Adipocyte (in vitro differentiated cells): Measurements from ENCODE around the gene SUMO3.
A peak's percentile ranks its signal among the peaks of the same experiment; 100 is the strongest.

Source experiments
- DNase-seq: peaks from one replicate; pipeline ENCODE4 v3.0.0-alpha.2; 2015; ENCODE audit warnings: low read depth
- H3K27me3 ChIP-seq: replicated peaks from 2 replicates; pipeline ENCODE4 v1.7.0; 2013; ENCODE audit warnings: mild to moderate bottlenecking, low read length, moderate library complexity; ENCODE audit not compliant: control insufficient read depth, insufficient read depth
- H3K36me3 ChIP-seq: 2 replicates; pipeline ENCODE4 v1.7.0; 2013; ENCODE audit warnings: low read length, mild to moderate bottlenecking, moderate library complexity; ENCODE audit not compliant: control insufficient read depth, insufficient read depth, severe bottlenecking
- H3K4me1 ChIP-seq: 2 replicates; pipeline ENCODE4 v1.7.0; 2013; ENCODE audit warnings: mild to moderate bottlenecking, low read length, moderate library complexity; ENCODE audit not compliant: control insufficient read depth, insufficient read depth
- H3K4me3 ChIP-seq: 2 replicates; pipeline ENCODE4 v1.7.0; 2013; ENCODE audit warnings: mild to moderate bottlenecking, low read length, moderate library complexity
- H3K9ac ChIP-seq: 2 replicates; pipeline ENCODE4 v1.7.0; 2013; ENCODE audit warnings: mild to moderate bottlenecking, low read length, moderate library complexity
- H3K9me3 ChIP-seq: 2 replicates; pipeline ENCODE4 v1.7.0; 2013; ENCODE audit warnings: mild to moderate bottlenecking, low read length, moderate library complexity; ENCODE audit not compliant: control insufficient read depth

Gene SUMO3

DNA sequence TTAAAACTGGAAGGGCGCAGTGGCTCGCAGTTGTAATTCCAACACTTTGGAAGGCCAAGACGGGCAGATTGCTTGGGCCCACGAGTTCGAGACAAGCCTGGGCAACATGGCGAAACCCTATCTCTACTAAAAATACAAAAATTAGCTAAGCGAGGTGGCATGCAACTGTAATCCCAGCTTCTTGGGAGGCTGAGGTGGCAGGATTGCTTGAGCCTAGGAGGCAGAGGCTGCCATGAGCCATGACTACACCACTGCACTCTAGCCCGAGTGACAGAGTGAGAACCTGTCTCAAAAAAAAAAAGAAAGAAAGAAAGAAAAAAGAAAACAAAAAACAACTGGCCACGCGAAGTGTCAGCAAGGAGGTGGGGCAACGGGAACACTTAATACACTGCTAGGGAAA lies 22.5 kb downstream of the SUMO3 start:
- Histone ChIP-seq H3K9ac (no peak overlapping the region), H3K4me3 (no peak overlapping the region), H3K4me1 (peaks cover 46% of the 10 kb centered on the region), H3K9me3 (no peaks in the 10 kb centered on the region), H3K36me3 (peaks cover 16% of the 10 kb centered on the region), H3K27me3 (no peaks in the 10 kb centered on the region)
- no peak for DNase-seq

DNA sequence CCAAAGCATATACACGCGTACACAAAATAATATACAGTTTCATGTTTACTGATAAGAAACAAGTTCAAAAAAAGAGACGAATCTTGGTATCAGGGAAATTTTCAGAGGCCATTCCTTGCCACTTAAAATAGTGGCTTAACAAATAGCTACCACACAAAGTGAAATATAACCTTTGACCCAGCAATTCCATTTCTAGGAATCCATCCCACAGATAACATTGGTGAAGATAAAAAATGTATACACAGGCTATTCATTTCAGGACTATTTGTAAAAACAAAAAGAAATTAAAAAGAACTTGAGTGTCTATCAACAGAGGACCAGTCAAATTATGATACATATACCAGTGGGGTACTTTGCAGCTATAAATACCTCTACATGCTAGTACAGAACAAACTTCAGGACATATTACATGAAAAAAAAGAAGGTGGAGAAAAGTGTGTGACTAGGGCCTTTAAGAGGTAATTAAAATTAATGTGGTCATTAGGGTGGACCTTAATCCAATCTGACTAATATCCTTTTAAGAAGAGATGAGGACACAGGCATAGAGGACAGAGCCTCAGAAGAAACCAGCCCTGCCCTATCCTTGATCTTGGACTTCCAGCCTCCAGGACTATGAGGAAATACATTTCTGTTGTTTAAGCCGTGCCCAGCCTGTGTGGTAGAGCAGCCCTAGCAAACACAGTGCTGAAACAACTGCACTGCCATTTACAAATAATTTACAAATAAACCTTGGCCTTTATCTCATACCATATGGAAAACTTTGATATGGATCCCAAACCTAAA lies 24.1 kb downstream of the SUMO3 start:
- Histone ChIP-seq H3K27me3 (no peaks in the 10 kb centered on the region), H3K9ac (peak overlapping the region; percentile 8), H3K4me1 (peaks cover 45% of the 10 kb centered on the region), H3K4me3 (no peak overlapping the region), H3K9me3 (no peaks in the 10 kb centered on the region), H3K36me3 (peaks cover 17% of the 10 kb centered on the region)
- no peak for DNase-seq

DNA sequence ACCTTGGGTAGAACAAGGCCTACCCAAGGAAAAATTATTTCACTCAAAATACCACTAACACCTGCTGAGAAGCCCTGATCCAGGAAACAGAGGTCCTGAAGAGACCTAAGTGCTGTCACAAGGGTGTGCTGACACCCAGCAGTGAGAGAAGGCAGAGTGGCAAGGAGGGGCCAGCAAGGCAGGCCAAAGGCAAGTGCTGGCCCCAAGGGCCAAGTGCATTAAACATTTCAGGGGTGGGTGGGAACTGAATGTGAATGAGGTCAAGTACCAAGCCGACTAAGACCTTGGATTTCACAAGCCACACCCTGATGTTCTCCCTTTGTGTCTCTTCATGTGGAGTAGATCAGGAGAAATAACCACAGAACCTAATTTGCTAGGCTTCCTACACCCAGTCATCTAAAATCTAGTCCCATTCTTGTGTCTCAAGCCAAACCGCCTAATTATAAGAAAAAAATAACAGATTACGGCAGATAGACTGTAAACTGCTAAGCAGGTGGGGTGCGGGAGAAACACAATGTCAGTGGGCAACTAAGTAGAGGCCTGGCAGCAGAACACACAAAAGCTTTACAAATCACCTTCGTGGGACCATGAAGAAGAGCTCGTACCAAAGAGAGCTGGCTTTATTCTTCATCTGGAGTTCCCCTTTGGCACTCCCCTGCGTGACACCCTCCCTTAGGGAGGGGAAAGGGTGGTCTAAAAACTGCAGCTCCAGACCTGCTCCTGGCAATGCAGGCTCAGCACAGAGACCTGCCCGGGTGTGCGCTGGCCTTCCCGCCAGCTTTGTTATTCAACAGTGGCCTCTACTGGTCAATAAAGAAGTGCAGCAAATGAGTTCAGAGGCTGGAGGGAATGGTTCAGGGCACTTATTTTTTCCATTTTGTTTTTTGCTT lies 24.9 kb downstream of the SUMO3 start:
- Histone ChIP-seq H3K4me3 (no peak overlapping the region), H3K9me3 (no peaks in the 10 kb centered on the region), H3K36me3 (peaks cover 11% of the 10 kb centered on the region), H3K27me3 (no peaks in the 10 kb centered on the region), H3K4me1 (peaks cover 45% of the 10 kb centered on the region), H3K9ac (peak overlapping the region; percentile 60)
- DNase-seq: peak; percentile 80

DNA sequence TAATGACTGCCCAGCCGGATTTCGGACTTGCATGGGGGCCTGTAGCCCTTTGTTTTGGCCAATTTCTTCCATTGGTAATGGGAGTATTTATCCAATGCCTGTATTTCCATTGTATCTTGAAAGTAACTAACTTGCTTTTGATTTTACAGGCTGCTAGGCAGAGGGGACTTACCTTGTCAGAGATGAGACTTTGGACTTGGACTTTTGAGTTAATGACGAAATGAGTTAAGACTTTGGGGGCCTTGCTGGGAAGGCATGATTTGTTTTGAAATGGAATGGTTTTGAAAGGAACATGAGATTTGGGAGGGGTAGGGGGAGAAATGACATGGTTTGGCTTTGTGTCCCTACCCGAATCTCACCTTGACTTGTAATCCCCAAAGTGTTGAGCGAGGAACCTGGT lies 25.9 kb downstream of the SUMO3 start:
- no peaks in the 10 kb centered on the region for H3K9me3 ChIP-seq
- no peak overlapping the region for H3K4me3 ChIP-seq
- peaks cover 45% of the 10 kb centered on the region for H3K4me1 ChIP-seq
- H3K27me3 ChIP-seq: no peaks in the 10 kb centered on the region
- no peak for DNase-seq
- peak overlapping the region; percentile 60 for H3K9ac ChIP-seq
- peaks cover 13% of the 10 kb centered on the region for H3K36me3 ChIP-seq

DNA sequence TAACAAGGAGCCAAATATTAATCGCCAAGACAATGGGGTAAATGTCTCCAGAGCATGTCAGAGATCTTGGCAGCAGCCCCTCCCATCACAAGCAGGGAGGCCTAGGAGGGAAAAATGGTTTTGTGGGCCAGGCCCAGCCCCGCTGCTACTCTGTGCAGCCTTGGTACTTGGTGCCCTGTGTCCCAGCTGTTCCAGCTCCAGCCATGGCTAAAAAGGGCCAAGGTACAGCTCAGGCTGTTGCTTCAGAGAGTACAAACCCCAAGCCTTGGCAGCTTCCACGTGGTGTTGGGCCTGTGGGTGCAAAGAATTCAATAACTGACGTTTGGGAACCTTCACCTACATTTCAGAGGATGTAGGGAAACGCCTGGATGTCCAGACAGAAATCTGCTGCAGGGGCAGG lies 26.6 kb downstream of the SUMO3 start:
- Histone ChIP-seq H3K9me3 (no peaks in the 10 kb centered on the region), H3K9ac (no peak overlapping the region), H3K27me3 (no peaks in the 10 kb centered on the region), H3K4me1 (peaks cover 45% of the 10 kb centered on the region), H3K36me3 (peaks cover 16% of the 10 kb centered on the region), H3K4me3 (no peak overlapping the region)
- no peak for DNase-seq

DNA sequence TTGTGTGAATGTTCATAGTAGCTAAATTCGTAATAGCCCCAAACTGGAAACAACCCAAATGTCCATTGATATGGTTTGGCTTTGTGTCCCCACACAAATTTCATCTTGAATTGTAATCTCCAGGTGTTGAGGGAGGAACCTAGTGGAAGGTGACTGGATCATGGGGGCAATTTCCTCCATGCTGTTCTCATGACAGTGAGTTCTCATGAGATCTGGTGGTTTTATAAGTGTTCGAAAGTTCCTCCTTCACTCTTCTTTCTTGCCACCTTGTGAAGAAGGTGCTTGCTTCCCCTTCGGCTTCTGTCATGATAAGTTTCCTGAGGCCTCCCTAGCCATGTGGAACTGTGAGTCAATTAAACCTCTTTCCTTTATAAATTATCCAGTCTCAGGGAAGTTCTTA lies 27.5 kb downstream of the SUMO3 start:
- Histone ChIP-seq H3K9ac (no peak overlapping the region), H3K9me3 (no peaks in the 10 kb centered on the region), H3K4me1 (peaks cover 49% of the 10 kb centered on the region), H3K27me3 (no peaks in the 10 kb centered on the region), H3K36me3 (peaks cover 24% of the 10 kb centered on the region), H3K4me3 (no peak overlapping the region)
- no peak for DNase-seq

DNA sequence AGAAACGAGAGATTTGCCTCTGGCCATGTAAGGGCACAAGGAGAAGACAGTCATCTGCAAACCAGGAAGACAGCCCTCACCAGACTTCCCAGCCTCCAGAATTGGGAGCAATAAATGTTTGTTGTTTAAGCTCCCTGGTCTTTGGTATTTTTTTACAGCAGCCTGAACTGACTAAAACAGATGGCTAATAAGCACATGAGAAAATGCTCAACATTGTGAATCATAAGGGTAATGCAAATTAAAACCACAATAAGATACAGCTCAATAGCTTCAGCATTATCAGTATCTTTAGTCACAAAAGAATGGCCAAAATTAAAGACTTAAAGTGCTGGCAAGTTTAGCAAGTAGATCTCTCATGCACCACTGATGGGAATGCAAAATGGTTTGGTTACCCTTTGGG lies 28.0 kb downstream of the SUMO3 start:
- Histone ChIP-seq H3K4me1 (peaks cover 50% of the 10 kb centered on the region), H3K27me3 (no peaks in the 10 kb centered on the region), H3K36me3 (peaks cover 27% of the 10 kb centered on the region), H3K4me3 (no peak overlapping the region), H3K9ac (no peak overlapping the region), H3K9me3 (no peaks in the 10 kb centered on the region)
- DNase-seq: peak; percentile 17

DNA sequence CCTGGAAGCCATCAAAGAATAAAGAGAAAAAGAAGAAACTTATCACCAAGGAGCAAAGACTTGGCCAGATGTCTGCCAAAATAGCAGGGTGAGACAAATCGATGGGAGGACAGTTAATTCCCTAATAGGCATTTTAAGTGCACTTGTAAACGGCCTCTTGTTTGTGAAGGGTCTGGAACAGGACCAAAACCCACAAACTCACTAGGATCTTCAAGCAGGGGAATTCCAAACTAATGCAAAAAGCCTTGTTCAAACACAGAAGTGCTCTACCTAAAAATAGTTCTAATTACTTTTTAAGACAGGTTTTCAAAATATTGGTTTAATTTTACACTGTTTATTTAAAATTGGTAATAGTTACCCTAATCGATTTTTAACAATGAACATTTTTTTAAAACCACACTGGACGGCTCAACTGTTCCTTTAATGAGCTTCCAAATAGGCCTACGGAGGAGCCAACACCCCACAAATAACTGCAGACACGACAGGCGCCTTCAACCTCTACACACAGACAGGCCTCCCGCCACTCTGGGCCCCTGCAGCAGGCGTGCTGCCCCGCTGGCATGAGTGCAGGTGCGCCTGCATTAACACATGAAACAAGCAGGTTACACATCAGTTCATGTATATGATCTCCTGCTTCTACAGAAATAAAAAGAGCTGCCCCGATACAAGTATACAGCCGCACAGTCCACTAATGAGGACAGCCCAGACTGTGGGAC lies 32.1 kb downstream of the SUMO3 start:
- peaks cover 17% of the 10 kb centered on the region for H3K4me1 ChIP-seq
- no peak overlapping the region for H3K4me3 ChIP-seq
- no peak overlapping the region for H3K9ac ChIP-seq
- H3K36me3 ChIP-seq: peaks cover 38% of the 10 kb centered on the region
- no peak for DNase-seq
- no peaks in the 10 kb centered on the region for H3K9me3 ChIP-seq
- H3K27me3 ChIP-seq: no peaks in the 10 kb centered on the region

DNA sequence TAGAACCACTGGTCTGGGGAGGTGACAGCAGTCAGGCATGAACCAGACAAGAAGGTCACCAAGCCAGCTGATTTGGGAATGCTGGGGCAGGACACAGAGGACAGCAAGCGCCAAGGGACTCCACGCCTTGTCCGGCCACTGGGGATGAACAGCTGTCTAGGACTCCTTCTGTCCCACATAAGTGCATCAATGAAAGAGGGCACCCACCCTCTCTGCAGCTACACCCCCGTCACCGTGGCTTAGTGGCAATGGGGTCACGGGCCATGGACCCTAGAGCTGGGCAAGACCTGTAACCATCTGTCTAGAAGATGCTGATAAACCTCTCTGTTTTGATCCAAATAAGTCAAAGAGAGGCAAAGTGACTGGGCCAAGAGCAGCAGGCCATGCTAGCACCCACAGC lies 33.1 kb downstream of the SUMO3 start:
- Histone ChIP-seq H3K9me3 (no peaks in the 10 kb centered on the region), H3K9ac (no peak overlapping the region), H3K36me3 (peaks cover 38% of the 10 kb centered on the region), H3K4me1 (peaks cover 12% of the 10 kb centered on the region), H3K27me3 (no peaks in the 10 kb centered on the region), H3K4me3 (no peak overlapping the region)
- DNase-seq: no peak

DNA sequence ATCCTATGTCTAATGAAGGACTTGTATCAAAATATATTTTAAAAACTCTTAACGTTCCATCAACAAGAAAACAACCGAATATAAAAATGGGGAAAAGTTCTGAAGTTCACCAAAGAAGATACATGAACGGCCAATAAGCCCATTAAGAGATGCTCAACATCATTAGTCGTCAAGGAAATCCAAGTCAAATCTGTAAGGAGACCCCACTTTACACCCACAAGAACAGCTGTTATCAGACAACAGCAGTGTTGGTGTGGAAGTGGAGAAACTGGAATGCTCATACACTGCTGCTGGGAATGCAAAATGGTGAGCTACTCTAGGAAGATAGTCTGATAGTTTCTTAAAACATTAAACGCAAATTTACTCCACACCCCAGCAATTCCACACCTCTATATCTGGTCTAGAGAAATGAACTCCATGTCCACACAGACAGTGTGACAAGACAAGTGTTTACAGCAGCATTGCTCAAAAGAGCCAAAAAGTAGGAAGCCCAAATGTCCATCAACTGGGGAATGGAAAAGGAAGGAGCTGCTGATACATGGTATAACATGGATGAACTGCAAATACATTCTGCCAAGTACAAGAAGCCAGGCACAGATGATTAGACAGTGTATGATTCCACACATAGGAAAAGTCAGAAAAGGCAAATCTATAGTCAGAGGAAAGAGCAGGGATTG lies 34.7 kb downstream of the SUMO3 start:
- Histone ChIP-seq H3K9ac (no peak overlapping the region), H3K4me1 (peaks cover 21% of the 10 kb centered on the region), H3K27me3 (no peaks in the 10 kb centered on the region), H3K36me3 (peaks cover 43% of the 10 kb centered on the region), H3K4me3 (no peak overlapping the region), H3K9me3 (no peaks in the 10 kb centered on the region)
- no peak for DNase-seq
